HL-60/S4 treated with retinoic acid at 250 ng/mL for 4 days and 3 days (cell line): ENCODE measurements around the gene MTR.

Experiments used
- in situ Hi-C: fragments of 300-500 bp; cut with MboI; formaldehyde crosslinking; loops from 2 replicates; pipeline ENCODE4 v1.7.0; 2022; ENCODE audit warnings: low sequenced_read_pairs

The MTR gene

DNA sequence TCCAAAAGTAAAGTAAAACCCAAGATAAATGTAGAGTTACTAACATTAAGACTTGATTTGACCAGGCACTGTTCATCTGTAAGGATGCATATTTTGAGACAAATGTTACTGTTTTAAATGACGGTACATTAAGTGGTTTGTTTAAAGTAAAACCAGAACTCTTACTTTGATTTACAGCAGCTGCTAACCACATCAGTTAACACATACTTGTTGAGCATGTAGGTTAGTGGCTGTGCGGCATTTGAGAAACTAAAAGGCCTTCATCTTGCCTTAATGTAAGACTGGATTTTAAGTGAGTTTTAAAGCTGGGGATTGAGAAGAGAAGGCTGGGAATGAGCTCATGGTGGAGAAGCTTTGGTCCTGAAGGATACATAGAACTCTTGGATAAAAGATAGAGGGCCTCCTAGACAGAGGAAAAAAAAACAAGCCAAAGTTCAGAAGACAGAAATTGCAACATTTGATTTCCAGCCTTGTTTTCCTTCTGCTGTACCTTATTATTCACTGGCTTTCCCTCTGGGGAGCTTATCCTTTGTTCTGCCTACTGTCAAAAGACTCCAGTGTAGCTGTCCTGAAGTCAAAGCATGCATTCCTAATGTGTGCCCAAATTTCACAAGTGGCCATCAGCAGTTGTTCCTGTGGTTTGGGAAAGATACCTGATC lies 66.6 kb downstream of the MTR start:
- in situ Hi-C loops, result loop anchor here (25.0 kb wide), 1 partner anchor 249 kb away; the partner anchor contains the start of gene HEATR1

DNA sequence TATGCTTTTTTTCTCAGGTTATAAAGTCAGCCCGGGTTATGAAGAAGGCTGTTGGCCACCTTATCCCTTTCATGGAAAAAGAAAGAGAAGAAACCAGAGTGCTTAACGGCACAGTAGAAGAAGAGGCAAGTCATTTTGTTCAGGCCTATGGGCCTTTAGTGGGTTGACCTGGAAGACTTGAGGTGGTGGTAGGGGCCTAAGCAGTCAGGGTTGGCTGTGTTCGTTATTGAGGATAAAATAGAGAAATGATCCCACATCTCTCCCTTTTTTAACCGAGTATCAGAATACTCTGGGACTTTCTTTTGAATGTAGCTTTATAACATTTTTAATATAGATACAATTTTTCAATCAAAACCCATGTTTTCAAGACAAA lies 67.1 kb downstream of the MTR start:
- in situ Hi-C loops, result loop anchor here (25.0 kb wide), 1 partner anchor 250 kb away; the partner anchor contains the start of gene HEATR1

DNA sequence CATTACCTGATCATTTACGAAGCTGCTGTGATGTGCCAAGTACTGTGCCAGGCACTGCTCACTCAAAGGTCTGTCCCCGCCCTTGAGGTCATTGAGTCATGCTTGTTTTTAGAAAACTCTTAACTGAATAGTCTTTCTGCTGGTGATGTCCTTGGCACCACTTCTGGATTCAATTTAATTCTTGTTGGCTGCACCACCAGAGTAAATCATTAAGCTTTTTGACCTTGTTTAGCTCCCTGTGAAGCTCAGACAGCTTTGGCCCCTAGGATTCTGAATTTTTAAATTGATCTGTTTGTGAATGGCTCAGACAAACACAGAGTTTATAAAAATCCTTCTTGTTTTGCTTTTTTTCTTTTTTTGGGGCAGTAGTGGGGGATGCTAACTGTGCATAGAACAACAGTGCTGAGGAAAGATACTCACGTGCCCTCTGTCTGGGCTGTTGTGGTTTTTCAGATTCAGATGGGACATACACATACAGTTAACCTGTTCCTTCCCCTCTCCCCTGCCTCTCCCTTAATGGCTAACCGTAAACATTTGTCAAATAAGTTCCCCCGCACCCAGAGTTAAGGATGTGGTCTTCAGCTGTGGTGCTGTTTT lies 67.6 kb downstream of the MTR start:
- in situ Hi-C loops, result loop anchor here (25.0 kb wide), 1 partner anchor 250 kb away; the partner anchor contains the start of gene HEATR1

DNA sequence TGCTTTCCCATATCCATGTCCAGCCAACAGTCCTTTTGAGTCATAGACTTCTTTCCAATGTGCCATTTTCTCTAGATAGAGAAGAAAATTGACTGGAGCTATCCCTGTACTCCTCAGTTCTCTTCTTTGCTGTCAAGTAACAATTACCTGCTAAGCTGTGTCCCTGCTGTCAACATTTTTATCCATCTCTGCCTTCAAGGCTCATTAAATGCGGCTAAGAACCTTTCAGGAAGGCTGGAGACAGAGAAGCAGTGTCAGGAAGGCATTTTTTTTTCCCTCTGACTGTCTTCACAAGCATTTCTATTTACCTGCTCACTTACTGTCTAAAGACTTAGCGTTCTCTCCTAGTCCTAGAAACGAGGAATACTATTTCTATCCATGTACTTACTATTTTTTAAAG lies 69.1 kb downstream of the MTR start:
- in situ Hi-C loops, result loop anchor here (25.0 kb wide), 1 partner anchor 252 kb away; the partner anchor contains the start of gene HEATR1

DNA sequence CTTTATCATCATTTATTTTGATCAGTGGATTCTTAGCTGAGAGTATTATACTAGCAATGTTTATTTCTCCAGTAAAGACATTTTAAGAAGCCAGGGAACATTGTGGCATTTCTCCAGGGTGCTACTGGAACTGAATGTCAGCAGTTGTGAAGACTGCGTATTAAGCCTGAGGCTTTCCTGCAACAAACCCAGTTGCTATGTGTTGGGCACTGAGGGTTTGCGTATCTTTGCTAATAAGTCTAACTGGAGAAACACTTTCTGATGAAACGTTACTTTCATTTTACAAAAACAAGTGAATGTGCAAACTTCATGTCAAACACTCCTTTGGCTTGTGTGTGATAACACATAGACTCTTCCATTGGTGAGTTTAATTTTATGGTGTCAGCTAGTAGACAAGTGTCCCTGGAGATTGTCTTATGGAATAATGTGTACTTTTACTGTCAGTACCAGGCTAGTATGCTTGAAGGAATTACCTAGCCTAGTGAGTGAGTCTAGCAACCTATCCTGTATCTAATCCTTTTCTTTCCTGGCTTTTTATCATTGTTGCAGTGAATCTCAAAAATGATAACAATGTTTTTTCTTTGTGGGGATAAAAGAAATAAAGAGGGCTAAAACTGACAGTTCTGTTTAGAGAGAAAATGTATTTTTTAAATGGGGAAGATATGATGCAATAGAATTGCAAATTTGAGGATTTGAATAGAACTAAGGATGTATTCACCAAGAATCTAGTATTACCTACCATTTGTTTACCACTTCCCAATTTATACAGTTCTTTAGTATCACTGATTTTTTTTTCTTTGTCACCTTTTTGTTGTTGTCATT lies 70.1 kb downstream of the MTR start:
- in situ Hi-C loops, result loop anchor here (25.0 kb wide), 1 partner anchor 253 kb away; the partner anchor contains the start of gene HEATR1

DNA sequence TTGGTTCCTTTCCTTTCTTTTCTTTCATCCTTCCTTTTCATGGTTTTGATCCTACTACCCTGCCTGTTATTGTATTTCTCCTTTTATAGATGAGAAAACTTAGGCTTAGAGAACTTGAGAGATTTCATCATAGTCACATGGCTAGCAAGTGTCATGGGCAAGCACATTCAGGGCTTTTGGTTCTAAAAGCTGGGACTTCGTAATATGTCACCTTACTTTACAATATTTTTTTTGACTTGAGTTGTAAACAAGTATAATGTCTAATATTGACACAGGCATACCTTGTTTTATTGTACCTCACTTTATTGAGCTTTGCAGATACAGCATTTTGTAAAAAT lies 70.7 kb downstream of the MTR start:
- in situ Hi-C loops, result loop anchor here (25.0 kb wide), 1 partner anchor 253 kb away; the partner anchor contains the start of gene HEATR1

DNA sequence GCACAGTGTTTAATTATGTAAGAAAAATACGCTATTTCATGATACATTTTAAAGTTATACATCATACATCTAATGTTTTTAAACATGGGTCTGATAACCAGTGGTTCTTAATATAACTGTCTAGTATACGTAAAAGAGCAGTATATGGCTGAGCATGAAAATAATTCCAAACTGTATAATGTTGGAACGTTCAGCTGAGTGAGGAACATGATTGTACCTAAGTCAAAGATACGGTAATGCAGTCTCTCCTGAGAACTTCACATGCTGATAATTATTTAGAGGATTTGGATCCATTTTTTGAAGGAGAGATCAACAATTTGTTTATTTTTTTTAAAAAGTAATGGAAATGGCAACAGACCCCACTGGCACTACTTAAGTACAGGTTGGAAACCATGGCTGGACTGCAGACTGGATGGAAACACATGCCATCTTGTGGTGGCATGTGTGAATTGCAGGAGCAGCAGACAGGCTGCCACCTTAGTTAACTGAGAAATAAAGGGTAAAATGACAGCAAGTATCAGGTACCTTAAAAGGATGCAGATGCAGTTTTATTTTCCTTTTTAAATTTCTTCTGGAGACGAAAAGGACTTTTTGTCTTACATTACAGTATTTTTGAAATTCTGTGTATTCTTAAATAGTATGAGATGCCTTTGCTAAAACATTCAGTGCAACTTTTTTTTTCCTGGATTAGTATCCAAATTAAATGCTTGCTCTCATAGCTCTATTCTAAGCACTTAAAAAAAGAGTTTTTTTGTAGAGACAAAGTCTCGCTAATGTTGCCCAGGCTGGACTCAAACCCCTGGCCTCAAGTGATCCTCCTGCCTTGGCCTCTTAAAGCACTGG lies 73.8 kb downstream of the MTR start:
- in situ Hi-C loops, result loop anchor here (25.0 kb wide), 1 partner anchor 257 kb away; the partner anchor contains the start of gene HEATR1

DNA sequence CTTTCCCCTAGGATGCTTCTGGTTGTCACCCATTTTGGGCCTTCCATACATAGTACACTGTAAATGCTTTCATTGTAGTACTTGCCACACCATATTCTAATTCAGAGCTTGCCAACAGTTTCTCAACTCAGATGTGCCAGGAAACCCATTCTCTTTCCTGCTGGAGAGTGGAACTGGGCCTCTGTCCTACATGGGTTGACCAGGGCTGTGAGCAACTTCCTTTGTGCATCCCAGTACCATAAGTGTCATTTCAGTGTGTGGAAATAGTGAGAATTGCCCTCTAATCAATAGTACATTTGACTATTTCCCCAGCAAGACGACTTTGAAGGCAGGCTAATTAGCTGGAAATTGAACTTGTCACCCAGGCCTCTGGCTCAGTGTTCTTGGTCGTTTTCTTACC lies 74.8 kb downstream of the MTR start:
- in situ Hi-C loops, result loop anchor here (25.0 kb wide), 1 partner anchor 258 kb away; the partner anchor contains the start of gene HEATR1

DNA sequence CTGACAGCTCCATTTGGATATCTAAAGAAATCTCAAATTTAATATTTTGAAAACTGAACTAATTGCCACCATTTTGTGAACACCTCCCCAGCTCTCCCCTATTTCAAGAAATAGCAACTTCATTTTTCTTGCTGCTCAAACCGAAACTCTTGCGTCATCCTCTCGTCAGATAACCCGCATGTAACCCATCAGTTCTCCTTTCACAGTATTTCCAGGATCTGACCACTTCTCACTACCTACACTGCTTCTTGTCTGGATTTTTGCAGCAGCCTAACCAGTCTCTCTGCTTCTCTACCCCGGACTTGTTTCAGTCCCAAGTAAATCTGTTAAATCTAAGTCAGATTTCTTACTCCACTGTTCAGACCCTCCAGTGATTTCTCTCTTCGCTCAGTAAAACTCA lies 75.6 kb downstream of the MTR start:
- in situ Hi-C loops, result loop anchor here (25.0 kb wide), 1 partner anchor 258 kb away; the partner anchor contains the start of gene HEATR1

DNA sequence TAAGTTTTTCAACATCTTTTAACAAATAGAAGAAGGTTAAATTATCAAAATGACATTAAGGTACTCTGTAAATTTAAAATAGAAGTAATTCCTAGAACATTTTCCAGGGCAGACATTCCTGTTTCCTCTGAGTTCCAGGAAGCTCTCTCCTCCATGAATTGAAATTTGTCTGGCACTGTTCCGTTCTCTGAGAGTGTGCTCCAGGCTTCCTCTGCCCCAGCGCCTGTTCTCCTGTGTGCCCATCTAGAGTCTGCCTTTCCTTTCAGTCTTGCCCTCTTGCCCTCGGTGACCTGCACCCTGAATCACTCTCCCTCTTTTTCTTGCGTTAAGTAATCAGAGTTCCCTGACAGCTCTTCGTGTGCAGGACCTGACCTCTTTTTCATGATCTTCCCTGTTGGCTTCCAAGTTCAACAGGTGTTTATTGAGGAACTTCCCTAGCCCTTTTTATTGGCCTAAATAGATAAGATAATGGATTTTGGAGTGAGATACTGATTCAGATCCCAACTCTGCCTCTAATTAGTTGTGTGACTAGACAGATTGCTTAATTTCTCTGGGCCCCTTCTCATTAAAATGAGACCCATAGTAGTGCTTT lies 77.1 kb downstream of the MTR start:
- in situ Hi-C loops, result loop anchor here (25.0 kb wide), 1 partner anchor 260 kb away; the partner anchor contains the start of gene HEATR1

DNA sequence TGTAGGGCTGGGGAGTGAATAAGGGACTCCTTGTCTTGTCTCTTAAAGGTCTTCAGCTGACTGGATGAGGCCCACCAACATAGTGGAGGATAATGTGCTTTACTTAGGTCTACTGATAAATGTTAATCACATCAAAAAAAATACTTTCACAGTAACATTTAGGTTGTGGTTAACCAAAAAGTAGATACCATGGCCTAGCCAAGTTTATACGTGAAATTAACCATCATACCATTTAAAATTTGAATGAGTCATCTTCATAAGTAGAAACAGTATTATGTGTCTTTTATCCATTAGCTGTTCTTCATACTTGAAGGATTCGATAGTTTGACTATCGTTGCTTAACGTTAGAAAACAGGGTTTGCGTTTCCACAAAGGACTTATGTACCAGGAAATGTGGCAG lies 80.9 kb downstream of the MTR start:
- in situ Hi-C loops, result no loop called here

DNA sequence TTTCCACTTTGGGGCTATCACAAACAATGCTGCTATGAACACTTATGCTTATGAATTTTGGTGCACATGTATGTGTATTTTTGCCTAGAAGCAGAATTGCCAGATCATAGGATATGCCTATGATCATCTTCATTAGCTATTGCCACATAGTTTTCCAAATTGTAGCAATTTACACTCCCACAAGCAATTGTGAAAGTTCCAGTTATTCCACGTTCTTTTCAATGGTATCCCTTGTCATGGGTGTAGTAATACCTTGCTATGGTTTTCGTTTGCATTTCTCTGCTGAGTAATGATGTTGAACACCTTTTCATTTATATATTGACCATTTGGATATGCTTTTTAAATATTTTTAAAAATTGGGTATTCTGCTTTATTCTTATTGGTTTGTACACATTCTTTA lies 82.6 kb downstream of the MTR start:
- in situ Hi-C loops, result no loop called here

DNA sequence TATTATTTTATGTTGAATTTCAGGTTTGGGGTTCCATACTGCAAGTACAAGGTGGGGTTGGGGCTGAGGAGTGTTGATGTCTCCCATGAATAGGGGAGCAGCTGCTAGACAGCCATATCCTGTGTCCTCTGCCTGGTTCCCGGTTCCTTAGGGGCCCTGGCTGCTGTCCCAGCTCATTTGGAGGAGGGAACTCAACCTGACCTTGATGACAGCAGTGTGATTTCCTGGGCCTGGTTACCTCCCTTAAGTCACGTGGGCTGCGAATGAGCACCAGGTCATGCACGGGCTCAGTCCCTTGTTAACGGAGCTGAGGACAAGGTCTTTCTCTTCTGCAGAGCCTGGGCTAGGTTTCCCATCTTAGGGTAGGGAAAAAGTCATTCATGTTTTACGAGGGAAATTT lies 85.1 kb downstream of the MTR start:
- in situ Hi-C loops, result no loop called here

DNA sequence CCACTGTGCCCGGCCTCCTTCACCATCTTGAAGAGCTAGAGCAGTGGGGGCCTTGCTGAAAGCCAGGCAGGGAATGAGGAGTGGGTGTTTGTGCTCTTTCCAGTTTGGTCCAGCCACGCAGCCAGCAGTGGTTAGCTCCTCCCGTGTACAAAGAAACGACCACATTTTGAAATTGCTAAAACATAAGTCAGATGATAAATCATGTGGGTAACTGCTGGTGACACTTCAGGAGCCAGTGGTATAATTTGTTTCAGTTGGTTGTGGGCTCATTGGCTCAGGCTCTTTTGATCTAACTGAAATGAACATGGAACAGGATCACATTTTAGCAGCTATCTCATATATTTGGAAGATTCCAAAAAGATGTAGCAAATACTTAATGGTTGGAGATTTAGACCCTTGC lies 87.6 kb downstream of the MTR start:
- in situ Hi-C loops, result no loop called here

DNA sequence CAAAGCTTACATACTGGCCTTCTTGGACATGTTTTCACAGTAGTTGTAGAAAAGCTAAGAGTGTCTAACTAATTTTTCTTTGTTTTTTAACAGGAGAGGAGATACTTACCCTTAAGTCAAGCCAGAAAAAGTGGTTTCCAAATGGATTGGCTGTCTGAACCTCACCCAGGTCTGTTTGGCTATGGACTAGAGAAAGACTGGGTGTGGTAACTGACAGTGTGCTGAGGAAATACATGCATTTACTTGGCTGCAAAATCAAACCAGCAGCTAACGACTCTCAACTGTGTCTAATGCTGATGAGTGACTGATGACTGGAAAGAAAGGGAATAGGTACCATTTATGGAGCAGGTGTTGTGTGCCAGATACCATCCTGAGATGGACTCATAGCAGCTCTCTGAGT lies 91.1 kb downstream of the MTR start:
- in situ Hi-C loops, result no loop called here

DNA sequence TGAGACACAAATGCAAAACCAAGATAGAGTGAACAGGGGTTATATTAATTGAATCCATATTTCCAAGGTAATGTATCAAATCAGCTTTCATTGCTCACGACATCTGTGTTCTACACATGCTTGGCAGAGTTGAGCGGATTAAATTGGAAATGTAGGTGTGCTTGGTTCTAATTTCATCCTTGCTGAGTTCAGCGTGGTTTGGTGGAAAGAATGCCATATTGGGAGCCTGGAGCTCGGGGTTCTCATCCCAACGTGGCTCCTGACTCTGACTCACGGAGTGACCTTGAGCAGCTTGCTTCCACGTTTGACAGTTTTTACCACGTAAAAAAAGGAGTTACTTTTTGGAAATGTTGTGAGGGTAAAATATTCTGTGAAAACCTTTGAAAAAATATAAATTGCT lies 92.0 kb downstream of the MTR start:
- in situ Hi-C loops, result no loop called here

DNA sequence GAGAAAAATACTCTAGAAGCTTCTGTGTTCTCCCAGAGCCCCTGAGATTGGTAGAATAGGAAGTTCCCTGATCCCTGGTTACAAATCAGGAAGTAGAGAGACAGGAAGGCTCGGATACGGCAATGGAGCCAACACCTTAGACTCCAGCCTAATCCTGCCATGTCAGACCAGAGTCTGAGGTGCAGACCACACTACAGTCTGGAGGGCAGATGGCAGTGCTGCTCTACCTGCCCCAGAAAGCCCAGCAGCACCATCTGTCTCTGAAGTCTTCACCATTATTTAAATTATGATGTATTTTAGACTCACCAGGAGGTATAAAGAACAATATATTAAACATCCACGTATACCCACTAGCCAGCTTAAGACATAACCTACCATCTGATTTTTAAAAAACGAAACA lies 93.0 kb downstream of the MTR start:
- in situ Hi-C loops, result no loop called here

DNA sequence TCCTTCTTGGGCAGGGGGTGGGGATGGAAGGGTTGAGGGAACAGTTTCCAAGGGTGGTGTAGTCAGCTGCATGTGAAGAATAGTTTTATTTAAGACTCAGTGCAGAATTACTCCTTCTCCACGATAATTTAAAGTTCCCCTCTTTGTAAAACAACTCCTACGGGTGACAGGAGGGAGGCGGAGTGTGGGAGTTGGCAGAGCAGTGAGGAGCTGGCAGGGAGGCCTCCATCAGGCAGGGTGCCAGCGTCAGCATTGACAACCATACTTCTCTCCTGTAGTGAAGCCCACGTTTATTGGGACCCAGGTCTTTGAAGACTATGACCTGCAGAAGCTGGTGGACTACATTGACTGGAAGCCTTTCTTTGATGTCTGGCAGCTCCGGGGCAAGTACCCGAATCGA lies 93.8 kb downstream of the MTR start:
- in situ Hi-C loops, result no loop called here

DNA sequence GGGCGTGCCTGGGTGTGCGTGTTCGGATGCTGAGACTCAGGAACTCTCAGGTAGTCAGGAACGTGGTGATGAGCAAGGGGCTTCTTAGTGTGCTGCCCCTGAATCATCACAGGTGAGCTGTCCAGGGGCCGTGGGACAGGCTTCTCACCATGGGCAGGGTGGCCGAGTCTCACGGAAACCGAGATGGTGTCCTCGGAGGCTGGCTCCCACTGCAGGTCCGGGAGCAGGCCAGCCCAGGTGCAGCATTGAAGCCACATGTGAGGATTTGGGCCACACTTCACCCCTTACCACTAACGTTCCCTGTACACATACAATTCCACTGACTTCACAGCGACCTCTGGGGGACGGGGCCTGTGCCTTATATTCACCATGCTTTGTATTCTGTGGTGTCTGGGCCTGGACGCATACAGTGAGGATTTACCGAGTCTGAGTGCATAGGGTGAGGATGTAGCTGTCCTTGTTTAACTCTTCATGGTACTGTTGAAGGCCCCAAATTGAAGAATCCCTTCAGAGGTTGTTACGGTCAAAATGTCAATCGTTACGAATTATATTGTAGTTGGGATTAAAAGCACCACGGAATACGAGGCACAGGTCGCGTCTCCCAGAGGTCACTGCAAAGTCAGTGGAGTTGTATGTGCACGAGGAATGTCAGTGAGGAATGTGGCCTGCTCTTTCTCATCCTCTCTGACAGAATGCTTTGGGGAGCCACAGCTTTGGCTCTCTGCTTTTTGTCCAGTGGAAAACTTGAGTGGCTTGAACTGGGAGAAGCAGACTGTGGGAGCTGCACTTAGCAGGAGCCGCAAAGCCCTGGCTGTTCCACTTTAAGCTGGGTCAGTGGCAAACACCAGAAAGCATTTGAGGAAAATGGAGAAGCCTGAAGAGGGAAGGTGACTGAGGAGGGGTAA lies 95.3 kb downstream of the MTR start:
- in situ Hi-C loops, result no loop called here
